Astrocyte (in vitro differentiated cells and primary cell): Measurements from ENCODE around the gene MCL1. TPM values are rescaled to one million over a fixed set of nuclear protein-coding genes. Genes with fewer than 3 reads are reported as not detected.

Experiments used
- DNase-seq: peaks from one replicate; pipeline ENCODE4 v3.0.0-alpha.2; 2010; ENCODE audit warnings: low read depth
- FAIRE-seq: peaks from 2 replicates; lab custom pipeline; 2011; peaks lifted over from hg19 to GRCh38; lab: Jason Lieb, UNC
- H2AFZ ChIP-seq: 2 replicates; pipeline ENCODE4 v1.6.0; 2012; ENCODE audit warnings: low read depth, low read length, inconsistent platforms
- H3K27ac ChIP-seq: 2 replicates; pipeline ENCODE4 v1.5.1; 2011; ENCODE audit warnings: low read depth, low read length, inconsistent platforms
- H3K27me3 ChIP-seq: 2 replicates; pipeline ENCODE4 v1.6.0; 2011; ENCODE audit warnings: low read length, inconsistent platforms; ENCODE audit not compliant: insufficient read depth
- H3K36me3 ChIP-seq: 2 replicates; pipeline ENCODE4 v1.5.1; 2011; ENCODE audit warnings: low read length, inconsistent platforms; ENCODE audit not compliant: insufficient read depth
- H3K4me1 ChIP-seq: 2 replicates; pipeline ENCODE4 v1.5.1; 2011; ENCODE audit warnings: low read length, inconsistent platforms; ENCODE audit not compliant: insufficient read depth
- H3K4me2 ChIP-seq: 2 replicates; pipeline ENCODE4 v1.6.0; 2012; ENCODE audit warnings: low read length, inconsistent platforms
- H3K4me3 ChIP-seq: 2 replicates; pipeline ENCODE4 v1.5.1; 2011; ENCODE audit warnings: low read depth, mild to moderate bottlenecking, low read length, inconsistent platforms; ENCODE audit not compliant: insufficient read depth
- H3K79me2 ChIP-seq: 2 replicates; pipeline ENCODE4 v1.6.0; 2012; ENCODE audit warnings: mild to moderate bottlenecking, low read length, inconsistent platforms; ENCODE audit not compliant: insufficient read depth
- H3K9ac ChIP-seq: 2 replicates; pipeline ENCODE4 v1.6.0; 2012; ENCODE audit warnings: mild to moderate bottlenecking, low read length, inconsistent platforms
- H3K9me3 ChIP-seq: 2 replicates; pipeline ENCODE4 v1.5.1; 2012; ENCODE audit warnings: low read depth, mild to moderate bottlenecking, low read length, inconsistent platforms; ENCODE audit not compliant: insufficient read depth
- H4K20me1 ChIP-seq: 2 replicates; pipeline ENCODE4 v1.6.0; 2012; ENCODE audit warnings: low read length, inconsistent platforms; ENCODE audit not compliant: insufficient read depth
- H3K27ac Mint-ChIP-seq: one replicate; pipeline ENCODE4 v1.8.0; 2021; ENCODE audit warnings: mild to moderate bottlenecking, mixed read lengths; ENCODE audit not compliant: unreplicated experiment
- H3K27me3 Mint-ChIP-seq: one replicate; pipeline ENCODE4 v1.8.0; 2021; ENCODE audit warnings: low read depth, mixed read lengths; ENCODE audit not compliant: unreplicated experiment
- H3K36me3 Mint-ChIP-seq: one replicate; pipeline ENCODE4 v1.8.0; 2021; ENCODE audit warnings: low read depth, mixed read lengths; ENCODE audit not compliant: unreplicated experiment
- H3K4me1 Mint-ChIP-seq: one replicate; pipeline ENCODE4 v1.8.0; 2021; ENCODE audit warnings: low read depth, mixed read lengths; ENCODE audit not compliant: unreplicated experiment
- H3K4me3 Mint-ChIP-seq: one replicate; pipeline ENCODE4 v1.8.0; 2021; ENCODE audit warnings: mild to moderate bottlenecking, moderate library complexity, mixed read lengths; ENCODE audit not compliant: unreplicated experiment
- H3K9me3 Mint-ChIP-seq: one replicate; pipeline ENCODE4 v1.8.0; 2021; ENCODE audit warnings: mild to moderate bottlenecking, mixed read lengths; ENCODE audit not compliant: unreplicated experiment
- CTCF ChIP-seq: IDR thresholded peaks from 2 replicates; pipeline ENCODE4 v1.5.1; 2011; ENCODE audit warnings: low read depth, mild to moderate bottlenecking, inconsistent platforms, low read length, moderate library complexity; ENCODE audit not compliant: insufficient read depth
- EZH2 ChIP-seq: IDR thresholded peaks from 2 replicates; pipeline ENCODE4 v1.6.1; 2012; ENCODE audit warnings: mild to moderate bottlenecking, low read length, inconsistent platforms; ENCODE audit not compliant: insufficient read depth
- microRNA-seq: library from miRNA; unstranded; fragments of <30 nt; microRNA quantifications from one replicate; pipeline ENCODE4 v1.2.0, GENCODE V29; 2020
- total RNA-seq: library from RNA; stranded (reverse); gene quantifications from 2 replicates; pipeline ENCODE4 v1.2.1, GENCODE V29; 2021

The MCL1 gene
- total RNA-seq, 1 donor from 2014 or later: 210 TPM

GRCh38 chr1:150525348-150525747 is 54.1 kb downstream of the MCL1 start:
- Mint-ChIP-seq H3K27me3 (no peaks in the 10 kb centered on the region), H3K27ac (no peak overlapping the region), H3K36me3 (no peaks in the 10 kb centered on the region), H3K4me3 (no peak overlapping the region), H3K9me3 (peaks cover 2% of the 10 kb centered on the region), H3K4me1 (peaks cover 7% of the 10 kb centered on the region)
- Histone ChIP-seq H3K27ac (no peak overlapping the region), H3K9me3 (no peaks in the 10 kb centered on the region), H3K4me3 (no peak overlapping the region), H3K36me3 (no peaks in the 10 kb centered on the region), H3K4me2 (no peak overlapping the region), H3K9ac (no peak overlapping the region), H3K79me2 (no peaks in the 10 kb centered on the region), H2AFZ (no peak overlapping the region), H4K20me1 (no peaks in the 10 kb centered on the region), H3K4me1 (peaks cover 15% of the 10 kb centered on the region), H3K27me3 (no peaks in the 10 kb centered on the region)
- DNase-seq: no peak
- TF ChIP-seq EZH2: no peak
- TF ChIP-seq CTCF: no peak
- no peak for FAIRE-seq

Small RNA genes within 50 kb of the gene (microRNA-seq; reads per million reads assigned to microRNA genes)
- not detected for gene MIR4257

Other genes with a start within 250 kb of the MCL1 start
- 25.2 and 26.0 TPM in 2 replicates for gene RPRD2, start 215.5 kb downstream of the MCL1 start, total RNA-seq
- gene TARS2, start 92.2 kb downstream of the MCL1 start, total RNA-seq: 15.5 and 15.7 TPM in 2 replicates
- gene ECM1, start 71.5 kb downstream of the MCL1 start, total RNA-seq: 26.0 and 27.4 TPM in 2 replicates
- gene FALEC, start 63.9 kb downstream of the MCL1 start, total RNA-seq: 0.43 TPM in 1 of 2 replicates, not detected in the other
- gene ADAMTSL4, start 30.2 kb downstream of the MCL1 start, total RNA-seq: 5.3 and 6.7 TPM in 2 replicates
- 83.9 and 99.6 TPM in 2 replicates for gene ENSA, start 50.0 kb upstream of the MCL1 start, total RNA-seq
- gene GOLPH3L, start 117.5 kb upstream of the MCL1 start, total RNA-seq: 20.9 and 21.3 TPM in 2 replicates
- not detected in 2 replicates for gene HORMAD1, start 141.3 kb upstream of the MCL1 start, total RNA-seq
- gene CTSS, start 186.2 kb upstream of the MCL1 start, total RNA-seq: 0.31 and 0.61 TPM in 2 replicates
- 3.9 and 4.0 TPM in 2 replicates for gene CTSK, start 228.7 kb upstream of the MCL1 start, total RNA-seq